Measurements from ENCODE around the gene FGD5. TPM values are rescaled to one million over a fixed set of nuclear protein-coding genes. Genes with fewer than 3 reads are reported as not detected.

The FGD5 gene
- total RNA-seq, 6 donors from 2014 or later: 26.8 to 90.4 (median 57.2) TPM

GRCh38 chr3:14774431-14774830 is 44.3 kb upstream of the FGD5 start:
- 80 to 87% methylated on average over 5 to 12 of the region's 12 CpGs for WGBS, 2 donors
- no peak overlapping the region for H3K27ac ChIP-seq
- peaks cover 0 to 8% (median 6%) of the 10 kb centered on the region in 4 donors for H3K9me3 ChIP-seq
- ATAC-seq (ENCODE audit: low FRiP score in 2 of 2) (no peak), DNase-seq (no peak)
- H3K4me1 ChIP-seq: no peaks in the 10 kb centered on the region
- TF ChIP-seq, protein P1, sequence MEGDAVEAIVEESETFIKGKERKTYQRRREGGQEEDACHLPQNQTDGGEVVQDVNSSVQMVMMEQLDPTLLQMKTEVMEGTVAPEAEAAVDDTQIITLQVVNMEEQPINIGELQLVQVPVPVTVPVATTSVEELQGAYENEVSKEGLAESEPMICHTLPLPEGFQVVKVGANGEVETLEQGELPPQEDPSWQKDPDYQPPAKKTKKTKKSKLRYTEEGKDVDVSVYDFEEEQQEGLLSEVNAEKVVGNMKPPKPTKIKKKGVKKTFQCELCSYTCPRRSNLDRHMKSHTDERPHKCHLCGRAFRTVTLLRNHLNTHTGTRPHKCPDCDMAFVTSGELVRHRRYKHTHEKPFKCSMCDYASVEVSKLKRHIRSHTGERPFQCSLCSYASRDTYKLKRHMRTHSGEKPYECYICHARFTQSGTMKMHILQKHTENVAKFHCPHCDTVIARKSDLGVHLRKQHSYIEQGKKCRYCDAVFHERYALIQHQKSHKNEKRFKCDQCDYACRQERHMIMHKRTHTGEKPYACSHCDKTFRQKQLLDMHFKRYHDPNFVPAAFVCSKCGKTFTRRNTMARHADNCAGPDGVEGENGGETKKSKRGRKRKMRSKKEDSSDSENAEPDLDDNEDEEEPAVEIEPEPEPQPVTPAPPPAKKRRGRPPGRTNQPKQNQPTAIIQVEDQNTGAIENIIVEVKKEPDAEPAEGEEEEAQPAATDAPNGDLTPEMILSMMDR (IDR thresholded peaks at IDR 0.05): no peak
- TF ChIP-seq POLR2A (IDR thresholded peaks at IDR 0.05): no peak
- TF ChIP-seq EP300 (IDR thresholded peaks at IDR 0.05): no peak
- no peak for TF ChIP-seq POLR2AphosphoS5 (IDR thresholded peaks at IDR 0.05)
- no peaks in the 10 kb centered on the region for H3K27me3 ChIP-seq
- no peaks in the 10 kb centered on the region for H3K36me3 ChIP-seq
- no peak overlapping the region for H3K4me3 ChIP-seq

- no peak overlapping the region for H3K27ac ChIP-seq
- no peaks in the 10 kb centered on the region for H3K27me3 ChIP-seq
- TF ChIP-seq, protein P1 (IDR thresholded peaks at IDR 0.05): no peak
- TF ChIP-seq EP300 (IDR thresholded peaks at IDR 0.05) (no peak), POLR2AphosphoS5 (IDR thresholded peaks at IDR 0.05) (no peak)
- peaks cover 0 to 8% (median 7%) of the 10 kb centered on the region in 4 donors for H3K9me3 ChIP-seq
- no peaks in the 10 kb centered on the region for H3K4me1 ChIP-seq
- no peak overlapping the region for H3K4me3 ChIP-seq
- no peak for DNase-seq
- WGBS, 2 donors: 83 to 91% methylated on average over 7 of the region's 7 CpGs
- no peak for ATAC-seq (ENCODE audit: low FRiP score in 2 of 2)
- H3K36me3 ChIP-seq: no peaks in the 10 kb centered on the region
Observed at GRCh38 chr3:14775011-14775410, 43.8 kb upstream of the FGD5 start.

GRCh38 chr3:14775563-14775962 is 43.2 kb upstream of the FGD5 start:
- DNase-seq: no peak
- ATAC-seq (ENCODE audit: low FRiP score in 2 of 2): no peak
- H3K36me3 ChIP-seq: no peaks in the 10 kb centered on the region
- 82 to 94% methylated on average over 4 of the region's 4 CpGs for WGBS, 2 donors
- H3K27me3 ChIP-seq: no peaks in the 10 kb centered on the region
- peaks cover 0 to 8% (median 7%) of the 10 kb centered on the region in 4 donors for H3K9me3 ChIP-seq
- no peaks in the 10 kb centered on the region for H3K4me1 ChIP-seq
- TF ChIP-seq, protein P1 (IDR thresholded peaks at IDR 0.05): no peak
- TF ChIP-seq POLR2A (IDR thresholded peaks at IDR 0.05) (no peak), EP300 (IDR thresholded peaks at IDR 0.05) (no peak), POLR2AphosphoS5 (IDR thresholded peaks at IDR 0.05) (no peak)
- H3K4me3 ChIP-seq: no peak overlapping the region
- H3K27ac ChIP-seq: no peak overlapping the region

GRCh38 chr3:14779069-14779685 is 39.6 kb upstream of the FGD5 start:
- ATAC-seq (ENCODE audit: low FRiP score in 2 of 2): no peak
- 94 to 95% methylated on average over 2 of the region's 2 CpGs for WGBS, 2 donors
- DNase-seq: no peak
- H3K4me1 ChIP-seq: peaks cover 0 to 4% (median 0%) of the 10 kb centered on the region in 4 donors
- no peaks in the 10 kb centered on the region for H3K36me3 ChIP-seq
- no peak for TF ChIP-seq POLR2AphosphoS5 (IDR thresholded peaks at IDR 0.05)
- no peaks in the 10 kb centered on the region for H3K27me3 ChIP-seq
- H3K4me3 ChIP-seq: no peak overlapping the region
- peaks cover 0 to 8% (median 7%) of the 10 kb centered on the region in 4 donors for H3K9me3 ChIP-seq
- no peak overlapping the region for H3K27ac ChIP-seq

DNA sequence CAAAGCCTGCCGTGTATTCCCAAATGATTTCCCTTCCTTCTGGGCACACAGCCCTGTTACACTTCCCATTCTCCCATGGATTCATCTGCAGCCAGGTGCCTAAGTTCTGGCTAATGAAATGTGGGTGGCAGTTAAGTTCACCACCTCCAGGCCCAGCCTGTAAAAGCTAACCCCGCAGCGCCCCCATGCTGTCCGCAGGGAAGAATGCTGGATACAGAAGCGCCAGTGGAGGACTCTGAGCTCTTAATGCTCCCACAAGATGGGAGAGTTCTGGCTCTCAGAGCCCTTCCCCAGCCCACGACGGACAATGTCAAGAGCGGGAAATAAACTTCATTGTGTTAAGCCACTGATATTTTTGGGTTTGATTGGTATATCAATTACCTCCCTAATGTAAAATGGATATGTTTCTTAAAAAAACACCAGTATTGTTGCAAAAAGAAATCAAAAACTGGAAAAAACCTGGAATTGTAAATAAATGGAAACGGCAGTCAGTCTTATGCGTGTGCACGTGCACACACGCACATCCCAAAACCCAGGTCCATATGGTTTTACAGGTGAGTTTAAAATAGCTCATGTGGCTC is 37.7 kb upstream of the FGD5 start:
- Histone ChIP-seq H3K27me3 (no peaks in the 10 kb centered on the region), H3K27ac (no peak overlapping the region), H3K4me1 (peaks cover 0 to 10% (median 0%) of the 10 kb centered on the region in 4 donors), H3K9me3 (peaks cover 0 to 8% (median 7%) of the 10 kb centered on the region in 4 donors), H3K36me3 (no peaks in the 10 kb centered on the region), H3K4me3 (no peak overlapping the region)
- WGBS, 2 donors: 42 to 60% methylated on average over 12 of the region's 12 CpGs
- DNase-seq (peak in 1 of 2 donors; percentile 50), ATAC-seq (ENCODE audit: low FRiP score in 2 of 2) (peak; percentile 61 to 85)
- TF ChIP-seq, protein P1 (IDR thresholded peaks at IDR 0.05): peak in 5 of 6 experiments; percentile 26 to 49 (median 42)
- no peak for TF ChIP-seq POLR2A (IDR thresholded peaks at IDR 0.05)

Measured in upper lobe of left lung (tissue), 6 donors.